ENCODE measurements around the gene CRELD2. TPM values are rescaled to one million over a fixed set of nuclear protein-coding genes. Genes with fewer than 3 reads are reported as not detected.

CRELD2 gene
- total and polyA plus RNA-seq, 2 of the 13 experiments (the other 11 are each of a cell fraction or from before 2014, with no cell fraction given) = 17.2 to 44.7 TPM

GRCh38 chr22:49962751-49963646, 44.6 kb downstream of the CRELD2 start (continued):
- TF ChIP-seq RERE (CRISPR knock-in tag; IDR thresholded peaks at IDR 0.05; ENCODE audit: low read depth) (no peak), ZNF646 (CRISPR knock-in tag; IDR thresholded peaks at IDR 0.05) (no peak), ZNF275 (CRISPR knock-in tag; IDR thresholded peaks at IDR 0.05; ENCODE audit: borderline replicate concordance) (no peak), ZNF264 (CRISPR knock-in tag; IDR thresholded peaks at IDR 0.05) (no peak), ZNF749 (CRISPR knock-in tag; IDR thresholded peaks at IDR 0.05; ENCODE audit: borderline replicate concordance) (0 out of 2 replicates have a peak, but pooled peaks have one; percentile 75), MAFF (IDR thresholded peaks at IDR 0.05; ENCODE audit: low read depth, low read length) (no peak), ZNF205 (CRISPR knock-in tag; IDR thresholded peaks at IDR 0.05) (no peak), SIN3B (IDR thresholded peaks at IDR 0.05; ENCODE audit: low read length) (no peak), ZNF782 (CRISPR knock-in tag; IDR thresholded peaks at IDR 0.05; ENCODE audit: borderline replicate concordance) (no peak), ZNF619 (CRISPR knock-in tag; IDR thresholded peaks at IDR 0.05) (no peak), TRIM24 (CRISPR knock-in tag; IDR thresholded peaks at IDR 0.05) (no peak), TGIF2 (CRISPR knock-in tag; IDR thresholded peaks at IDR 0.05) (no peak), JDP2 (CRISPR knock-in tag; IDR thresholded peaks at IDR 0.05; ENCODE audit: borderline replicate concordance) (no peak), TERF1 (CRISPR knock-in tag; IDR thresholded peaks at IDR 0.05) (no peak)

All from HepG2 (cell line).